Measurements from ENCODE around the gene GRIK4. TPM values are rescaled to one million over a fixed set of nuclear protein-coding genes. Genes with fewer than 3 reads are reported as not detected.
A peak's percentile ranks its signal among the peaks of the same experiment; 100 is the strongest.

The GRIK4 gene
- total RNA-seq, 1 donor from 2014 or later: 2.2 TPM

DNA sequence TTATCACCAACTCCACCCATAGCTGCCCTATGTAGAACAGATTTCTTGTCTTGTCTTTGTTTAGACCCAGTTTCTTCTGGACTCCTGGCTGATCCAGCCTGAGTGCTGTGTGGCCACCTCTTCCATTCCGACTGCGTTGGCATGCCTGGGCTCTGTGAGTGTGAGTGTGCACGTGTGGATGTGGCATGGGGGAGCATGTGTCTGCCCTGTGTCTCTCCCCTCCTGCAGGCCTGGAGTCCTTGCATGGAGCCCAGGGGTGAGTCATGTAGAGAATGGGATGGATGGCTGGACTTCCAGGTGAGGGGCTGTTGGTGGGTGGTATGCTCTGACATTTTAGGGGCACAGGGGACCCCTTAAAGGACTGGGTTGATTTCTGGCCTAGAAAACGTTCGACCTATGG lies 194.7 kb downstream of the GRIK4 start:
- H3K27me3 Mint-ChIP-seq (ENCODE audit: low read depth): no peaks in the 10 kb centered on the region
- H3K4me1 Mint-ChIP-seq: peaks cover 15% of the 10 kb centered on the region
- TF ChIP-seq, protein P1, sequence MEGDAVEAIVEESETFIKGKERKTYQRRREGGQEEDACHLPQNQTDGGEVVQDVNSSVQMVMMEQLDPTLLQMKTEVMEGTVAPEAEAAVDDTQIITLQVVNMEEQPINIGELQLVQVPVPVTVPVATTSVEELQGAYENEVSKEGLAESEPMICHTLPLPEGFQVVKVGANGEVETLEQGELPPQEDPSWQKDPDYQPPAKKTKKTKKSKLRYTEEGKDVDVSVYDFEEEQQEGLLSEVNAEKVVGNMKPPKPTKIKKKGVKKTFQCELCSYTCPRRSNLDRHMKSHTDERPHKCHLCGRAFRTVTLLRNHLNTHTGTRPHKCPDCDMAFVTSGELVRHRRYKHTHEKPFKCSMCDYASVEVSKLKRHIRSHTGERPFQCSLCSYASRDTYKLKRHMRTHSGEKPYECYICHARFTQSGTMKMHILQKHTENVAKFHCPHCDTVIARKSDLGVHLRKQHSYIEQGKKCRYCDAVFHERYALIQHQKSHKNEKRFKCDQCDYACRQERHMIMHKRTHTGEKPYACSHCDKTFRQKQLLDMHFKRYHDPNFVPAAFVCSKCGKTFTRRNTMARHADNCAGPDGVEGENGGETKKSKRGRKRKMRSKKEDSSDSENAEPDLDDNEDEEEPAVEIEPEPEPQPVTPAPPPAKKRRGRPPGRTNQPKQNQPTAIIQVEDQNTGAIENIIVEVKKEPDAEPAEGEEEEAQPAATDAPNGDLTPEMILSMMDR (IDR thresholded peaks at IDR 0.05; ENCODE audit: unreplicated experiment): no peak
- peaks cover 13% of the 10 kb centered on the region for H3K9me3 Mint-ChIP-seq
- H3K27ac Mint-ChIP-seq: no peak overlapping the region
- H3K4me3 Mint-ChIP-seq: no peak overlapping the region
- DNase-seq (ENCODE audit: low spot score in 2 of 2, unreplicated experiment in 2 of 2): no peak
- H3K36me3 Mint-ChIP-seq: no peaks in the 10 kb centered on the region

DNA sequence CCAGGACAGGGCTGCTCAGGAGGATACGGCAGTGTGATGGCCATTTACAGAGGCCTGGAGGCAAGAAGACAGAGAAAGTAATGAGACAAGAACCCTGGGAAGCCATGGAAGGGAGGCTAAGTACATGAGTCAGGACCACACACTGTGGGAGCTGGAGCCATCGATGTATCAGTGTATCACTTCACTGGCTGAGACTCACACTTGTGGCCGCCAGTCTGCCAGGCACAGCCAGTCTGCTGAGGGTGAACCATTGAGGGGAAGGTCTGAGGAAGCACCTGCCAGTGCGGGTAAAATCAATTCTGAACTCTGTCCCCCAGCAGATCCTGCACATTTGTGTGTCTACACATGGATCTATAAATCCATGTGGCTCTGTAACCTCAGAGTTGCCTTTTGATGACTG lies 195.6 kb downstream of the GRIK4 start:
- no peak for DNase-seq (ENCODE audit: low spot score in 2 of 2, unreplicated experiment in 2 of 2)
- Mint-ChIP-seq H3K9me3 (peaks cover 12% of the 10 kb centered on the region), H3K27ac (no peak overlapping the region), H3K36me3 (no peaks in the 10 kb centered on the region), H3K4me1 (peaks cover 19% of the 10 kb centered on the region), H3K4me3 (no peak overlapping the region), H3K27me3 (ENCODE audit: low read depth) (no peaks in the 10 kb centered on the region)
- TF ChIP-seq, protein P1 (IDR thresholded peaks at IDR 0.05; ENCODE audit: unreplicated experiment): no peak

- peaks cover 20% of the 10 kb centered on the region for H3K4me1 Mint-ChIP-seq
- no peaks in the 10 kb centered on the region for H3K27me3 Mint-ChIP-seq (ENCODE audit: low read depth)
- H3K9me3 Mint-ChIP-seq: peaks cover 12% of the 10 kb centered on the region
- H3K27ac Mint-ChIP-seq: no peak overlapping the region
- TF ChIP-seq, protein P1 (IDR thresholded peaks at IDR 0.05; ENCODE audit: unreplicated experiment): no peak
- no peak for DNase-seq (ENCODE audit: low spot score in 2 of 2, unreplicated experiment in 2 of 2)
- no peaks in the 10 kb centered on the region for H3K36me3 Mint-ChIP-seq
- no peak overlapping the region for H3K4me3 Mint-ChIP-seq
Observed at GRCh38 chr11:120707663-120708062, 196.1 kb downstream of the GRIK4 start.

DNA sequence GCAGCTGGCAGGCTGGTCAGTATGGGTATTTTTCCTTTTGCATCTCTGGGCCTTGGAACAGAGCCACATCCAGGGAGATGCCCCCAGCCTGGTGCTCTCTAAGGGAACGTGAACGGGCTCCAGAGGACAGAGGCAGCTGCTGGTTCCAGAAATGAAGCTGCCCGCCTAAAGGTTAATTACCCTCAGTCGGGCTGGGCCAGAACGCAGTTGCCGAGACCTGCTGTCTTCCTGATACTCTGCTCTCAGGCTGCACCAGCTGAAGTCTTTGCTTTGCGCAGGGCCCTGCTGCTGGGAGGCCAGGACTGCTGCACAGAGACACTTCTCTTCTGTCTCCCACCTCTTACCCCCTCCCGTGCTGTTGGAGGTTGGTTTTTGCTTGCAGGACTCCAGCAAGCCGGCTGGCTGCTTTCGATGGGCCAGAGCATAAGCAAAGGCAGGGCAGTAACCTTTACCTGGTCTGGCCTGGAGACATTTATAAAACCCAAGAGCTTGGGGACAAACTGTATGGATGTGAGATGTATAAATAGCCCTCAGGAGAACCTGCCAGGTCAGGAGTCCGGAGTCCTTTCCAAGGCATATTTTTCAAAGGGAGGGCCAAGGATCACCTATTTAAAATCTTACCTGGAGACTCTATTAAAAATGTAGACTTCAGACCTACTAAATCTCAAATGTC lies 197.1 kb downstream of the GRIK4 start:
- Mint-ChIP-seq H3K27me3 (ENCODE audit: low read depth) (no peaks in the 10 kb centered on the region), H3K27ac (no peak overlapping the region), H3K4me1 (peaks cover 29% of the 10 kb centered on the region), H3K4me3 (no peak overlapping the region), H3K36me3 (no peaks in the 10 kb centered on the region), H3K9me3 (peaks cover 12% of the 10 kb centered on the region)
- TF ChIP-seq, protein P1 (IDR thresholded peaks at IDR 0.05; ENCODE audit: unreplicated experiment): no peak
- DNase-seq (ENCODE audit: low spot score in 2 of 2, unreplicated experiment in 2 of 2): no peak

DNA sequence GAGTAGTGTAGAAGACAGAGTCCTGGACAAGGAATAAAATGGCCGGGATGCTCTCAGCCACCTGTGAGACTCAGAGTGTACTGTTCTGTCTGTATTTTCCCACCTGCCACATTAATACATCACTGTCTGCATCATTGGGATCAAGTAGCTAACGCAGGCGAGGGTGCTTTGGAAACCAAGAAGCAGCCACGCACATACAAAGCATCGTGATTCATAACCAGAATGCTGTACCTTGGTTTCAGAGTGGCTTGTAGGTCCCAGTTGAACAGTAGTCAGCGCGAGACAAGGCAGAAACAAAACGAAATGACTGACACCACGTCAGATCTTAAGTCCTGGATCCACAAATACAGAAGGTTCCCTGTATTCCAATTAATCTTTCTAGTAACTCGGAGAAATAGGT lies 198.3 kb downstream of the GRIK4 start:
- Mint-ChIP-seq H3K4me3 (no peak overlapping the region), H3K27ac (peak overlapping the region; percentile 27), H3K36me3 (no peaks in the 10 kb centered on the region), H3K4me1 (peaks cover 38% of the 10 kb centered on the region), H3K9me3 (peaks cover 4% of the 10 kb centered on the region), H3K27me3 (ENCODE audit: low read depth) (no peaks in the 10 kb centered on the region)
- DNase-seq (ENCODE audit: low spot score in 2 of 2, unreplicated experiment in 2 of 2): no peak
- TF ChIP-seq, protein P1 (IDR thresholded peaks at IDR 0.05; ENCODE audit: unreplicated experiment): no peak

All from mesothelial cell of epicardium (in vitro differentiated cells).